K562 (cell line): ENCODE data around the gene GAS2L1. TPM values are rescaled to one million over a fixed set of nuclear protein-coding genes. Genes with fewer than 3 reads are reported as not detected.

Experiments
- ATAC-seq: fragments of 200-7000 bp; cut with Tn5 transposase; 3 replicates; pipeline ENCODE4 v1.9.1; 2020; ENCODE audit warnings: moderate library complexity
- BruUV-seq: library from RNA; stranded (reverse); fragments of 400-500 nt; replicated peaks from 2 replicates; lab custom pipeline; 2021; lab: Mats Ljungman, UMichigan
- CTCF ChIA-PET: fragments of 300-600 bp; formaldehyde crosslinking; extraction: SDS; loops from one replicate; lab custom pipeline; 2021; ENCODE audit warnings: low intra/inter-chr PET ratio; lab: Yijun Ruan, JAX
- POLR2A ChIA-PET: fragments of 300-600, 350-650 bp; sonication (Branson Sonifier 250); formaldehyde crosslinking; extraction: SDS; loops from one replicate; lab custom pipeline; 2021; ENCODE audit warnings: antibody characterized with exemption, inconsistent platforms; lab: Yijun Ruan, JAX
- DNase-seq, 4 experiments: peaks; one replicate each; pipeline versions ENCODE4 v3.0.0 to v3.0.0-alpha.2; 2011 to 2018; ENCODE audit warnings: low spot score in 3 of 4, mixed read lengths in 3 of 4; ENCODE audit errors: extremely low read depth in 1 of 4
- FAIRE-seq: peaks from 2 replicates; lab custom pipeline; 2011; peaks lifted over from hg19 to GRCh38; lab: Jason Lieb, UNC
- H2AFZ ChIP-seq: 2 replicates; pipeline ENCODE4 v1.6.0; 2011; ENCODE audit warnings: low read depth, low read length, control low read depth, inconsistent platforms
- H3K27ac ChIP-seq: fragments of 200-600 bp; 3 replicates; pipeline ENCODE4 v1.8.0; 2011; ENCODE audit warnings: low read depth, mild to moderate bottlenecking, control low read depth, inconsistent platforms, low read length, moderate library complexity, mixed read lengths; ENCODE audit errors: extremely low read depth
- H3K27me3 ChIP-seq, 2 experiments: fragments of 300-600 bp in 1 of 2; 2 replicates in 1 of 2; 3 replicates in 1 of 2; pipeline versions ENCODE4 v1.6.0 to v1.8.0; 2011; ENCODE audit warnings: inconsistent platforms in 2 of 2, low read length in 2 of 2, mild to moderate bottlenecking in 1 of 2, mixed read lengths in 1 of 2, moderate library complexity in 1 of 2; ENCODE audit not compliant: control insufficient read depth in 2 of 2, insufficient read depth in 2 of 2
- H3K36me3 ChIP-seq: fragments of 300-600 bp; 3 replicates; pipeline ENCODE4 v1.8.0; 2011; ENCODE audit warnings: mild to moderate bottlenecking, low read length, inconsistent platforms; ENCODE audit not compliant: control insufficient read depth, insufficient read depth
- H3K4me1 ChIP-seq, 2 experiments: fragments of 200-600 bp in 1 of 2; replicated peaks in 1 of 2; 2 replicates in 1 of 2; 3 replicates in 1 of 2; pipeline versions ENCODE4 v1.5.1 to v1.8.0; 2011; ENCODE audit warnings: inconsistent platforms in 2 of 2, low read length in 2 of 2, mild to moderate bottlenecking in 1 of 2, mixed read lengths in 1 of 2, moderate library complexity in 1 of 2; ENCODE audit not compliant: control insufficient read depth in 2 of 2, insufficient read depth in 2 of 2
- H3K4me2 ChIP-seq: 2 replicates; pipeline ENCODE4 v1.6.1; 2011; ENCODE audit warnings: low read length, control low read depth, inconsistent platforms, mixed read lengths; ENCODE audit not compliant: insufficient read depth
- H3K4me3 ChIP-seq: fragments of 200-600 bp; sonication (generic), shearing (Covaris generic); 2 replicates; pipeline ENCODE4 v1.5.1; 2016; ENCODE audit warnings: control low read depth, inconsistent platforms
- H3K79me2 ChIP-seq: fragments of 200-600 bp; 3 replicates; pipeline ENCODE4 v1.8.0; 2011; ENCODE audit warnings: low read length, inconsistent platforms; ENCODE audit not compliant: control insufficient read depth, insufficient read depth
- H3K9ac ChIP-seq, 2 experiments: 2 replicates each; pipeline versions ENCODE4 v1.6.0 to v1.6.1; 2011; ENCODE audit warnings: low read depth in 2 of 2, low read length in 2 of 2, control low read depth in 1 of 2, inconsistent platforms in 1 of 2, mild to moderate bottlenecking in 1 of 2, mixed read lengths in 1 of 2; ENCODE audit not compliant: insufficient read depth in 1 of 2
- H3K9me1 ChIP-seq: one replicate; pipeline ENCODE4 v1.6.0; 2011; ENCODE audit warnings: inconsistent platforms, mild to moderate bottlenecking, low read length, moderate library complexity; ENCODE audit not compliant: control insufficient read depth, insufficient read depth
- H3K9me3 ChIP-seq: replicated peaks from 2 replicates; pipeline ENCODE4 v1.5.1; 2011; ENCODE audit warnings: low read depth, low read length, inconsistent platforms; ENCODE audit not compliant: control insufficient read depth, insufficient read depth
- H4K20me1 ChIP-seq: replicated peaks from 2 replicates; pipeline ENCODE4 v1.6.1; 2011; ENCODE audit warnings: low read length, inconsistent platforms, mixed read lengths; ENCODE audit not compliant: control insufficient read depth, insufficient read depth
- KLF16 ChIP-seq: IDR thresholded peaks from 2 replicates; pipeline ENCODE4 v1.6.1; 2016; ENCODE audit warnings: antibody characterized with exemption
- NEUROD1 ChIP-seq: fragments of 150-350 bp; IDR thresholded peaks from 2 replicates; pipeline ENCODE4 v1.6.1; 2014; ENCODE audit warnings: borderline replicate concordance, low read length, low read depth; ENCODE audit not compliant: partially characterized antibody
- OTX1 ChIP-seq: fragments of 450-650 bp; formaldehyde crosslinking; IDR thresholded peaks from 2 replicates; pipeline ENCODE4 v1.4.0; 2022; ENCODE audit warnings: mild to moderate bottlenecking
- SIN3B ChIP-seq: fragments of 450-650 bp; IDR thresholded peaks from 2 replicates; pipeline ENCODE4 v1.6.1; 2017; ENCODE audit warnings: low read depth, mild to moderate bottlenecking, moderate library complexity
- ZNF764 ChIP-seq: fragments of 250-450 bp; sonication (Bioruptor Pico); IDR thresholded peaks from 2 replicates; pipeline ENCODE4 v1.4.0; 2020; ENCODE audit warnings: low read depth, mild to moderate bottlenecking, moderate library complexity
- WGBS: fragments of 100-300 bp; shearing (Covaris generic); methylation state at CpG from one replicate; pipeline ENCODE4 v1.1.6; 2016; ENCODE audit warnings: low coverage, mixed read lengths; ENCODE audit not compliant: insufficient coverage; ENCODE audit errors: missing lambda C conversion rate; 5-methylcytosine and 5-hydroxymethylcytosine counted together
- in situ Hi-C: fragments of 300-500 bp; cut with MboI; formaldehyde crosslinking; loops from 4 replicates; pipeline ENCODE4 v1.15.0; 2018; ENCODE audit warnings: inconsistent platforms, mixed read lengths
- intact Hi-C: fragments of 100-400 bp; cut with micrococcal nuclease; formaldehyde crosslinking; loops from 2 replicates; pipeline ENCODE4 v1.14.2; 2022
- polyA plus RNA-seq, 8 experiments: library from polyadenylated mRNA; depleted of rRNA in 4 of 8; stranded (reverse) in 5 of 8; unstranded in 3 of 8; fragments of >200 nt; fragmentation: Nextera tagmentation in 2 of 8; fragmentation: Illumina TruSeq in 1 of 8; extraction: Ambion mirVana in 2 of 8; extraction: Trizol in 1 of 8; gene quantifications; 2 replicates each; pipeline versions ENCODE4 v1.2.1 to v1.2.3, GENCODE V29; 2011 to 2014; ENCODE audit warnings: inconsistent platforms in 1 of 8, missing spikeins in 1 of 8
- total RNA-seq, 7 experiments: library from RNA; depleted of rRNA in 6 of 7; stranded (reverse); fragments of >200 nt in 6 of 7; fragmentation: Illumina TruSeq in 2 of 7; extraction: Trizol in 2 of 7; gene quantifications; 2 replicates each; pipeline versions ENCODE4 v1.2.1 to v1.2.3, GENCODE V29; 2011 to 2021; ENCODE audit warnings: low replicate concordance in 1 of 7

Gene GAS2L1
- total and polyA plus RNA-seq, 9 of the 15 experiments (the other 6 are each of a cell fraction or from before 2014, with no cell fraction given) = 0.56 to 19.7 (median 3.2) TPM

DNA sequence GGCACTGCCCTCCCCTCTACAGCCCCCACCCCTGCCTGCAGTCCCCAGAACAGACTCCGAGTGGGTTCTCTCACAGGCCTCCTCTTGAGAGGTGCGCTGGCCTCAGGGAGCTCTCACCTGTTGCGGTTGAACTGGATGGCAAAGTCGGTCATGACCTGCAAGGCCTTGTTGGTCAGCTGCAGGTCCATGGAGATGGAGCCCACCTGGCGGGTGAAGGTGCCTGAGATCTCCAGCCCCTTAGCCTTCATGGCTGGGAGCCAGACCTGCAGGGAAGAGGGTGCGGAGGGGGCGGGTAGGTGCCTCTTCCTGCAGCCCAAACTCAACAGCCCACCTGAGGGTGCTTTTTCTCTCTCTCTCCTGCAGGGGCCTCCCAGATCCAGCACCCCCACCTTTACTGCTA is 27.7 kb downstream of the GAS2L1 start:
- TF ChIP-seq ZNF764 (CRISPR knock-in tag) = no peak
- no peak for TF ChIP-seq SIN3B
- no peak for TF ChIP-seq OTX1 (CRISPR knock-in tag)
- TF ChIP-seq, all 486 proteins: peak for 0
- H3K4me2 ChIP-seq = no peak overlapping the region
- H2AFZ ChIP-seq = no peak overlapping the region
- H3K27ac ChIP-seq = no peak overlapping the region
- no peaks in the 10 kb centered on the region for H3K9me3 ChIP-seq
- BruUV-seq = no TSS peak
- no peaks in the 10 kb centered on the region for H3K79me2 ChIP-seq
- H3K36me3 ChIP-seq = peaks cover 54% of the 10 kb centered on the region; the same call in 2 of the 3 replicates
- no peak overlapping the region for H3K9ac ChIP-seq
- H3K4me3 ChIP-seq = no peak overlapping the region
- CTCF ChIA-PET = no interaction called here
- no peaks in the 10 kb centered on the region for H4K20me1 ChIP-seq
- intact Hi-C loops = no loop called here
- peaks cover 0 to 10% of the 10 kb centered on the region in 2 experiments; a peak in 2 of 5 replicates for H3K4me1 ChIP-seq
- ATAC-seq (no peak), DNase-seq (no peak), FAIRE-seq (no peak)
- POLR2A ChIA-PET = no interaction called here
- WGBS = 80% methylated on average over 2 of the region's 7 CpGs
- in situ Hi-C loops = no loop called here
- no peaks in the 10 kb centered on the region for H3K27me3 ChIP-seq
- H3K9me1 ChIP-seq = no peaks in the 10 kb centered on the region

- DNase-seq = no peak
- H3K27me3 ChIP-seq = no peaks in the 10 kb centered on the region
- POLR2A ChIA-PET = no interaction called here
- H3K4me3 ChIP-seq = no peak overlapping the region
- intact Hi-C loops = no loop called here
- WGBS = 93% methylated on average over 12 of the region's 12 CpGs
- H3K4me2 ChIP-seq = no peak overlapping the region
- H2AFZ ChIP-seq = no peak overlapping the region
- no peaks in the 10 kb centered on the region for H3K79me2 ChIP-seq
- CTCF ChIA-PET = no interaction called here
- H4K20me1 ChIP-seq = no peaks in the 10 kb centered on the region
- TF ChIP-seq NEUROD1 = no peak
- TF ChIP-seq KLF16 = no peak
- FAIRE-seq = no peak
- no TSS peak for BruUV-seq
- no peak for ATAC-seq
- H3K36me3 ChIP-seq = peaks cover 53% of the 10 kb centered on the region; the same call in 2 of the 3 replicates
- no peak overlapping the region for H3K27ac ChIP-seq
- no peaks in the 10 kb centered on the region for H3K9me3 ChIP-seq
- in situ Hi-C loops = no loop called here
- H3K9ac ChIP-seq = no peak overlapping the region
- peaks cover 0 to 10% of the 10 kb centered on the region in 2 experiments; a peak in 2 of 5 replicates for H3K4me1 ChIP-seq
- H3K9me1 ChIP-seq = no peaks in the 10 kb centered on the region
Measured at GRCh38 chr22:29334696-29335344, 28.4 kb downstream of the GAS2L1 start.
